Measurements from ENCODE around the gene CASQ1. TPM values are rescaled to one million over a fixed set of nuclear protein-coding genes. Genes with fewer than 3 reads are reported as not detected.

The CASQ1 gene
- total RNA-seq, 1 donor from 2014 or later, result not detected

GRCh38 chr1:160197231-160197630 lies 6.9 kb downstream of the CASQ1 start:
- no peak overlapping the region for H3K4me3 Mint-ChIP-seq (ENCODE audit: unreplicated experiment)
- no peaks in the 10 kb centered on the region for H3K9me3 Mint-ChIP-seq (ENCODE audit: unreplicated experiment)
- H3K4me1 Mint-ChIP-seq (ENCODE audit: low read depth, unreplicated experiment), result peaks cover 2% of the 10 kb centered on the region
- TF ChIP-seq, protein P1, sequence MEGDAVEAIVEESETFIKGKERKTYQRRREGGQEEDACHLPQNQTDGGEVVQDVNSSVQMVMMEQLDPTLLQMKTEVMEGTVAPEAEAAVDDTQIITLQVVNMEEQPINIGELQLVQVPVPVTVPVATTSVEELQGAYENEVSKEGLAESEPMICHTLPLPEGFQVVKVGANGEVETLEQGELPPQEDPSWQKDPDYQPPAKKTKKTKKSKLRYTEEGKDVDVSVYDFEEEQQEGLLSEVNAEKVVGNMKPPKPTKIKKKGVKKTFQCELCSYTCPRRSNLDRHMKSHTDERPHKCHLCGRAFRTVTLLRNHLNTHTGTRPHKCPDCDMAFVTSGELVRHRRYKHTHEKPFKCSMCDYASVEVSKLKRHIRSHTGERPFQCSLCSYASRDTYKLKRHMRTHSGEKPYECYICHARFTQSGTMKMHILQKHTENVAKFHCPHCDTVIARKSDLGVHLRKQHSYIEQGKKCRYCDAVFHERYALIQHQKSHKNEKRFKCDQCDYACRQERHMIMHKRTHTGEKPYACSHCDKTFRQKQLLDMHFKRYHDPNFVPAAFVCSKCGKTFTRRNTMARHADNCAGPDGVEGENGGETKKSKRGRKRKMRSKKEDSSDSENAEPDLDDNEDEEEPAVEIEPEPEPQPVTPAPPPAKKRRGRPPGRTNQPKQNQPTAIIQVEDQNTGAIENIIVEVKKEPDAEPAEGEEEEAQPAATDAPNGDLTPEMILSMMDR (IDR thresholded peaks at IDR 0.05; ENCODE audit: partially characterized antibody, unreplicated experiment), result no peak
- no peaks in the 10 kb centered on the region for H3K36me3 Mint-ChIP-seq (ENCODE audit: unreplicated experiment)
- H3K27me3 Mint-ChIP-seq (ENCODE audit: unreplicated experiment), result peaks cover 1% of the 10 kb centered on the region
- H3K27ac Mint-ChIP-seq (ENCODE audit: unreplicated experiment), result no peak overlapping the region
- DNase-seq, result no peak

DNA sequence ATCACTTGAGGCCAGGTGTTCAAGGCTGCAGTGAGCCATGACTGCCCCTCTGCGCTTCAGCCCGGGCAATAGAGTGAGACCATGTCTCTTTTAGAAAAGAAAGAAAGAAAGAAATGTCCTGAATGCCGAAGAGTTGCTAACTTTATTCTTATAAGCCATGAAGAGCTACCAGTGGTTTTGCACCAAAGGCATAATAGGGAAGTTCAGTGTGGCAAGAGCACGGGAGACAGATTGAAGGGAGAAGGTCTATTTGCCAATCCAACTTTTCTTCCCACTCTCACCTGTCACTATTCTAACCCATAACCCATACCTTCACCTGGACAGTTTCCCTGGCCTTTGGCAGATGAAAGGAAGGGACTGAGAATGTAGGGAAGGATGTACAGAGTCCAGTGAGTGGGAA lies 10.4 kb downstream of the CASQ1 start:
- Mint-ChIP-seq H3K4me3 (ENCODE audit: unreplicated experiment) (no peak overlapping the region), H3K27me3 (ENCODE audit: unreplicated experiment) (peaks cover 7% of the 10 kb centered on the region), H3K9me3 (ENCODE audit: unreplicated experiment) (no peaks in the 10 kb centered on the region), H3K4me1 (ENCODE audit: low read depth, unreplicated experiment) (peaks cover 4% of the 10 kb centered on the region), H3K27ac (ENCODE audit: unreplicated experiment) (no peak overlapping the region), H3K36me3 (ENCODE audit: unreplicated experiment) (no peaks in the 10 kb centered on the region)
- TF ChIP-seq, protein P1 (IDR thresholded peaks at IDR 0.05; ENCODE audit: partially characterized antibody, unreplicated experiment), result no peak
- no peak for DNase-seq

DNA sequence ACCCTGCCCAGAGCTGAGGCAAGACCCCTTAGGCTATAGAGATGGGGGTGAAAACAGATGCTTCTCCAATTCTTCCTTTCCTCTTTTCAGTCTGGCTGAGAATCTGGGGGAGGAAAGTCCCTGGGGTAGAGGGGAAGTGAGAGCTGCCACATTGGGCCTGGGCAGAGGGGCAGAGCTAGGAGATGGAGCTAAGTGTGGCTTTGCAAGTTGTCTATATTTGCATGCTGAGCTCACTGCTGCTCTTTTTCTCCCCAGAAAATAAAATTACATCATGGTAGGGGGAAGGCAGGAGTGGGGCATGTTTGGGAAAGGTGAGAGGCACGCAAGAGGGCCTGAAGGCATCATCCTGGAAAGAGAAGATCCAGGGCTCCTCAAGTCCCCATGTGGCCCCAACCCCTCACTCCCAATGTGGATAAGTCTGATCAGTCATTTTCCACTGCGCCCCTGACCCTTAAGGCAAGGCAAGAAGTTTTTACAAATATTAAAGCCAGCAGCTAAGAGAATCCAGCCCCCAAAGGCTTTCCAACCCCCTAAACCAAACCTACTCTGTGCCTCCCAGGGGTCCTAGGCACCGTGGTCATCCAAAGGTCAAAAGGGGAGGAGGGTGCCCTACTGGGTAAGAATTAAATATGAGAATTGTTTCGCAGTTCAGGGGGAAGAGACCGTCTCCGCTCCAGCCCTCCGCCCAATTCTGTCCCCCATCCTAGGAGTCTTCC lies 14.3 kb downstream of the CASQ1 start:
- TF ChIP-seq, protein P1 (IDR thresholded peaks at IDR 0.05; ENCODE audit: partially characterized antibody, unreplicated experiment), result no peak
- Mint-ChIP-seq H3K4me1 (ENCODE audit: low read depth, unreplicated experiment) (peaks cover 21% of the 10 kb centered on the region), H3K9me3 (ENCODE audit: unreplicated experiment) (peaks cover 4% of the 10 kb centered on the region), H3K36me3 (ENCODE audit: unreplicated experiment) (no peaks in the 10 kb centered on the region), H3K4me3 (ENCODE audit: unreplicated experiment) (peak overlapping the region; percentile 79), H3K27me3 (ENCODE audit: unreplicated experiment) (peaks cover 14% of the 10 kb centered on the region), H3K27ac (ENCODE audit: unreplicated experiment) (peak overlapping the region; percentile 54)
- no peak for DNase-seq

- H3K27me3 Mint-ChIP-seq (ENCODE audit: unreplicated experiment), result peaks cover 14% of the 10 kb centered on the region
- peak within 1 kb of the TSS; percentile 81 for H3K4me3 Mint-ChIP-seq (ENCODE audit: unreplicated experiment)
- H3K4me1 Mint-ChIP-seq (ENCODE audit: low read depth, unreplicated experiment), result peaks cover 29% of the 10 kb centered on the region
- H3K9me3 Mint-ChIP-seq (ENCODE audit: unreplicated experiment), result peaks cover 4% of the 10 kb centered on the region
- H3K27ac Mint-ChIP-seq (ENCODE audit: unreplicated experiment), result peak within 1 kb of the TSS; percentile 54
- no peaks in the 10 kb centered on the region for H3K36me3 Mint-ChIP-seq (ENCODE audit: unreplicated experiment)
- peak; percentile 83 for DNase-seq
- TF ChIP-seq, protein P1 (IDR thresholded peaks at IDR 0.05; ENCODE audit: partially characterized antibody, unreplicated experiment), result no peak
These were observed 15.1 kb downstream of the CASQ1 start, which contains the start of gene PEA15 for GRCh38 chr1:160205242-160206035. PEA15 (plus strand) TSS chr1:160205384; CDS start chr1:160211545, 6,161 bp downstream.

DNA sequence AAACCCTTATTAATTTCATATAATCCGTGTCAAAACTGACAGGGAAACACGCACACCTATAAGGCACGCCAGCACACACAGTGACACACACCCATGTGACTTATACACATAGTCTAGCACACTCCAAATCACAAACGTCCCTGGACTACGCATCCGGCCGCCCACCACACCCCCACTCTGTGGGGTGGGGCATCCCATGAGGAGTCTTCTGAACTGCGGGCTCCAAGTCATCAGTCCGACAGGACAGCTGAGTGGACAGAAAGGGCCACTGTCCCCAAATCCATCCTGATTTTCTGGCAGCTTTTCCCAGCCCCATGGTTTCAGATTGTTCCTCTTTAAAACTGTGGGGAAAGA lies 15.6 kb downstream of the CASQ1 start:
- Mint-ChIP-seq H3K9me3 (ENCODE audit: unreplicated experiment) (peaks cover 4% of the 10 kb centered on the region), H3K4me1 (ENCODE audit: low read depth, unreplicated experiment) (peaks cover 35% of the 10 kb centered on the region), H3K27ac (ENCODE audit: unreplicated experiment) (peak overlapping the region; percentile 49), H3K27me3 (ENCODE audit: unreplicated experiment) (peaks cover 14% of the 10 kb centered on the region), H3K36me3 (ENCODE audit: unreplicated experiment) (no peaks in the 10 kb centered on the region), H3K4me3 (ENCODE audit: unreplicated experiment) (peak overlapping the region; percentile 71)
- no peak for DNase-seq
- TF ChIP-seq, protein P1 (IDR thresholded peaks at IDR 0.05; ENCODE audit: partially characterized antibody, unreplicated experiment), result no peak

Data from glutamatergic neuron (in vitro differentiated cells).